ENCODE data around the gene CD58.

Gene CD58

DNA sequence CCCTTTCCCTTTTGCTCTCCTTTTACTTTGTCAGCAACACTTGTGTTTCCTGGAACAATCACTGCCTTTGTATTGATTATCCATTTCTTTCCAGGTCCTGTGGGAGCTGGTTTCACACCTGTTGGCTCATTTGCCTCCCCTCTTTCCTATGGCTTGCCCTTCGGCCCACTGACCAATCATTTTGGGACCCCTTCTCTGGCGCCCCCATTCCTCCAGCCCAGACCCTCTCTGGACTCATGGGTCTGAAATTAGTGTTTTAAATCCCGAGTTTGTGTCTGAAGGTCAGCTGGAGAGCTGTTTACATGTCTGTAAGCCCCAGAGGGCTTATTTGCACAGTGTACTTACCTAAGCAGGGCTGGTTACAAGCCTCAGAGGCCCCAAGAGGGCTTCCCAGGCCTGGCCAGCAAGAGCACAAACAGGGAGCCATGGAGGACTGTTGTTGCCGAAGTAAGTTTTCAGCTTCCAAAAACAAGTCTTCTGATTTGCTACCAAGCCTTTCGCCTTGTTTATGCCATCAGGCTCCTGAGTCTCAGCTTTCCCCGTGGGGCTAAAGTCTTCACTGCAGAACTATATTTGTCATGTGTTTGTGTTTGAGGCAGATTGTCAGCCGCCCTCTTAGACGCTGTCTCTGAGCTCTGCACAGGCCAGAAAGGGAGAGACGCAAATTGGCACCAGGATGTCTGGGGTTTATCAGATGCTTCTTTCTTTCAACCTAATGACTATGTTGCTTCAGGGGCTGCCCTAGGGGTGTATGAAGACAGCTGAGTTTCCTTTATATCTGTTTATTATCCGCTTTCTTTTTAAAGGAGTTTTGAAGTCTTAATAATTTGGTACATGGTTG is 104.8 kb downstream of the CD58 start:
- no peak for DNase-seq

GRCh38 chr1:116465477-116465844 is 105.4 kb downstream of the CD58 start:
- no peak for DNase-seq
